HCT116 (cell line): ENCODE measurements around the gene CUEDC1.

Source experiments
- CTCF ChIP-seq, 3 experiments: fragments of 200-600 bp in 1 of 3; sonication (generic) in 1 of 3; IDR thresholded peaks in 2 of 3; conservative IDR thresholded peaks in 1 of 3; 2 replicates each; pipeline ENCODE4 v1.5.1; 2012 to 2017; ENCODE audit warnings: low read depth in 2 of 3, low read length in 2 of 3, antibody characterized with exemption in 1 of 3, borderline replicate concordance in 1 of 3, control low read depth in 1 of 3, mild to moderate bottlenecking in 1 of 3, mixed read lengths in 1 of 3, mixed run types in 1 of 3, moderate library complexity in 1 of 3; ENCODE audit not compliant: insufficient read depth in 1 of 3
- EGR1 ChIP-seq: IDR thresholded peaks from 2 replicates; pipeline ENCODE4 v1.6.1; 2012; ENCODE audit warnings: low read depth
- EZH2 ChIP-seq: fragments of 200-600 bp; sonication (generic); IDR thresholded peaks from 2 replicates; pipeline ENCODE4 v1.6.1; 2017; ENCODE audit warnings: antibody characterized with exemption, mixed run types
- JUND ChIP-seq: IDR thresholded peaks from 2 replicates; pipeline ENCODE4 v1.6.1; 2012
- POLR2A ChIP-seq: IDR thresholded peaks from 2 replicates; pipeline ENCODE4 v1.7.0; 2011; ENCODE audit warnings: borderline replicate concordance; ENCODE audit not compliant: insufficient read depth, insufficient read length; ENCODE audit errors: extremely low read depth
- POLR2AphosphoS5 ChIP-seq: IDR thresholded peaks from 2 replicates; pipeline ENCODE4 v1.6.1; 2011; ENCODE audit warnings: mild to moderate bottlenecking, low read depth, low read length, moderate library complexity

GRCh38 chr17:57868007-57868909 lies 87.0 kb downstream of the CUEDC1 start:
- TF ChIP-seq EGR1 (no peak), CTCF (IDR thresholded peaks at IDR 0.05 in 2 of 3, conservative IDR thresholded peaks at IDR 0.05 in 1 of 3; ENCODE audit: borderline replicate concordance in 1 of 3, insufficient read depth in 1 of 3, low read depth in 2 of 3, low read length in 2 of 3) (peak in 2 of 3 experiments; percentile 74 to 77; a peak in 4 of 6 replicates), JUND (no peak), POLR2A (no peak), EZH2 (no peak), POLR2AphosphoS5 (peak; percentile 73)
